ACC112 (cell line): ENCODE data around the gene IL20RB.

Source experiments
- H2AFZ ChIP-seq: fragments of 200-600 bp; sonication (generic); one replicate; pipeline ENCODE4 v1.6.0; 2017; ENCODE audit warnings: antibody characterized with exemption, low read length; ENCODE audit not compliant: unreplicated experiment
- H3K27ac ChIP-seq: fragments of 200-600 bp; sonication (generic); 2 replicates; pipeline ENCODE4 v1.5.1; 2014; ENCODE audit warnings: low read depth, mild to moderate bottlenecking, antibody characterized with exemption, low read length, moderate library complexity
- H3K27me3 ChIP-seq: fragments of 200-600 bp; sonication (generic); 2 replicates; pipeline ENCODE4 v1.6.1; 2014; ENCODE audit warnings: mild to moderate bottlenecking, antibody characterized with exemption, low read length, moderate library complexity, mixed read lengths; ENCODE audit not compliant: insufficient read depth
- H3K36me3 ChIP-seq: fragments of 200-600 bp; sonication (generic); 2 replicates; pipeline ENCODE4 v1.6.1; 2016; ENCODE audit warnings: mild to moderate bottlenecking, antibody characterized with exemption, low read length, moderate library complexity, mixed read lengths; ENCODE audit not compliant: insufficient read depth
- H3K4me1 ChIP-seq: fragments of 200-600 bp; sonication (generic); one replicate; pipeline ENCODE4 v1.6.1; 2016; ENCODE audit warnings: low read length, mixed read lengths; ENCODE audit not compliant: insufficient read depth, unreplicated experiment, control insufficient read depth
- H3K4me3 ChIP-seq: fragments of 200-600 bp; sonication (generic); 2 replicates; pipeline ENCODE4 v1.5.1; 2014; ENCODE audit warnings: mild to moderate bottlenecking, low read depth, low read length
- H3K79me2 ChIP-seq: fragments of 200-600 bp; sonication (generic); one replicate; pipeline ENCODE4 v1.6.0; 2016; ENCODE audit warnings: low read length; ENCODE audit not compliant: control insufficient read depth, unreplicated experiment, insufficient read depth

The IL20RB gene

DNA sequence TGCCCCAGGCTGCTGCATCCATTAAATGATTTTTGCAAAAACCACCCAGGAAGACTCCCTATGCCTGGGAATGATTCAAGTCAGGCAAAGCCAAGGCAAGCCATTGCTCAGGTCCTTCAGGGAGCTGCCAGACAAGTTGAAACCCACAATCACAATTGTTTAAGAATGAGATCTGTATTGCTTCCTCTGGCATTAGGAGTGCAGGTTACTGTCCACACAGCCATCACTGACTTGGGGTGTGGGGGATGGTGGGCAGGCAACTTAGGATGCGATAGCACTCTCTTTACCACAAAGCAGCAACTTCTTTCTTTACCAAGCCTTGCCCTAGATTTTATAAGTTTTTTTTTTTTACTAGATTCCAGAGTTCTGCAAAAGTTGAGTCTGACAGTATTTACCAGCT, 15.0 kb upstream of the IL20RB start:
- Histone ChIP-seq H3K4me1 (peaks cover 30% of the 10 kb centered on the region), H3K4me3 (no peak overlapping the region), H2AFZ (no peak overlapping the region), H3K79me2 (peaks cover 56% of the 10 kb centered on the region), H3K27me3 (no peaks in the 10 kb centered on the region), H3K36me3 (peaks cover 11% of the 10 kb centered on the region; the same call in 1 of the 2 replicates), H3K27ac (no peak overlapping the region)

DNA sequence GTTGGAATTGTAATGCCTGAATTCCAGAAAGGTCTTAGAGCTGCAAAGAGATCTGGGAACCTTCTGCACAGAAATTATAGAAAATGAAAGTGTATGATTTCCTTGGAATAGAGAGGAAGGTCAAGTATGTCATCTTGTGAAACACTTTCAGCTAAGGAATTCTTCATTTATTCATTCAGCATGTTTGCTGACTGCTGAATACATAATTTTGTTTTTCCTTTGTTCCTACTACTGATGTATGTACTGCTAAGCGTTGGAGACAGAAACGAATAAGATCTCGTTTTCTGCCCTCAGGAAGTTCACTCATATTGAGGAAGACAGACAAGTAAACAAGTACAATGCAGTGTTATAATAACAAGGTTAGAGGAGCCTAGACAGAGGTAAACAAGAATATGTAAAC, 14.3 kb upstream of the IL20RB start:
- Histone ChIP-seq H3K79me2 (peaks cover 55% of the 10 kb centered on the region), H3K4me3 (peak overlapping the region; percentile 50; the same call in 1 of the 2 replicates), H3K4me1 (peaks cover 24% of the 10 kb centered on the region), H2AFZ (no peak overlapping the region), H3K27ac (no peak overlapping the region), H3K27me3 (no peaks in the 10 kb centered on the region), H3K36me3 (peaks cover 11% of the 10 kb centered on the region; the same call in 1 of the 2 replicates)

DNA sequence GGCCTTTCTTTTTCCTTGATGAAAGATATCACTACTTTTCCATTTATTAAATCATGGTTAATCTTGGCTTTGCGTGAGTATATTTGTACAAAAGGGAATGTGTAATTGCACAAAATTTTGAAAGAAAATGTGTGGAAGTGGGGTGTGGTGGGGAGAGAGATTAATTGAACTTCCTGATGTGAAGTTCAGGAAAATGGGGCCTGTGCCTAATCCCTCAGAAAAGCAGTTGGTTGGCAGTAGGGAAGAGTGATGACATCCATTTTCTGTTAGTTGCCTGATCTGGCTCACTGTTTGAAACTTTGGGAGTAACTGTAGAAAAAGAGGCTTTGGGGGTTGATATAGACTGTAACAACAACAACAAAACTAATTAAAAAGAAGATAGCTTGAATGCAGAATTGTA, 10.8 kb upstream of the IL20RB start:
- Histone ChIP-seq H3K79me2 (peaks cover 29% of the 10 kb centered on the region), H3K27ac (no peak overlapping the region), H3K4me1 (peaks cover 16% of the 10 kb centered on the region), H3K36me3 (peaks cover 11% of the 10 kb centered on the region; the same call in 1 of the 2 replicates), H2AFZ (no peak overlapping the region), H3K4me3 (no peak overlapping the region), H3K27me3 (no peaks in the 10 kb centered on the region)

DNA sequence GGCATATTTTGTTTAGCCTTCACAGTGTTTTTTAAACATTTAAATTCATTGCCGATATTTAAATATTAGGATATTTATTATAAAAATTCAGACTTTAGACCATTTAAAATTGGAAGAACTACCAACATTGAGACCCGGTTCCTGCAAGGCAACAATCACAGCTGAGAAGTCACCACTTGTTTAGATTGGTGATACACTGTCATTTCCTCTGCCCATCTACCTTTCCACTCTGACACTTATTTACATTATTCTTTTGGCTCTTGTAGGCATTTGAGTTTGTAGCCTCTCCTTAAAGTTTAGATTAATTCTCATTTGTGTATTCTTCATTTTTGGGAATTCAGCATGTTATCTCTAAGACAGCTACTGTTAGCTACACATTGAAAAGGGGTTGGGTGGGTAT, 10.3 kb upstream of the IL20RB start:
- peaks cover 21% of the 10 kb centered on the region for H3K4me1 ChIP-seq
- H3K4me3 ChIP-seq: no peak overlapping the region
- no peak overlapping the region for H2AFZ ChIP-seq
- no peak overlapping the region for H3K27ac ChIP-seq
- peaks cover 24% of the 10 kb centered on the region for H3K79me2 ChIP-seq
- peaks cover 11% of the 10 kb centered on the region; the same call in 1 of the 2 replicates for H3K36me3 ChIP-seq
- no peaks in the 10 kb centered on the region for H3K27me3 ChIP-seq

DNA sequence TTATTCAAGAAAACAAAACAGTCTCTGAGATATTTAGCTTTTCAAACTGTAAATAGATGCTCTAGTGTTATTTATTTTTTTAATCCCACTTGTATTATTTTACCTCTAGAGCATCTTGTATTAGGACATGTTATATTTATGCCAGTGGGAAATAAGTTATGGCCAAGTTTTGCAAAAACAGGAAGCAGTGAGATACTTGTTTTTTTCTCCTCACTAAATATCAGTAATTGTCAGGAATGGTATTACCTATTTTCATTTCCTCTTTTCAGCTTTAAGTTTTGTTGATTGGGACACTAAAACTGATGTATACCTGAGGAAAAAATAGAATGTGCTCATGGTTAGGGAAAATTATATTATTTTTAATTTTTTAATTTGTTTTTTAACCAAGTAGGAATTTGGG, 8.6 kb upstream of the IL20RB start:
- Histone ChIP-seq H3K36me3 (peaks cover 11% of the 10 kb centered on the region; the same call in 1 of the 2 replicates), H3K79me2 (peaks cover 10% of the 10 kb centered on the region)

DNA sequence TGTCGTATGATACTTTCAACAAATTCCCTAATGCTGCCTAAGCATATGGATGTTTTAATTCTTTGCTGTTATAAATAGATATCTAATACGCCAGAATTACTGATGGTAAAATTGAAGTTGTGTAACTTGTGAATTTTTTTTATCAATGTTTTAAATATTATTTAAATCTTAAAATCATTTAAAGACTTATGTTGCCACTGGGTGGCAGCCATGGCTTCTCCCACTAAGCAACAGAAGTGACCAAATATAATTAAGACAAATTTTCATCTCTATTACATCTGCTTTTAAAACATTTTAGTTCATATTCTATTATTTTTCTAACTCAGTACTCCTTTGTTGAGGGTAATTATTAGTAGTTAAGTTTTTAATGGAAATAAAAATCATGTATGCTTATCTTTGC, 8.1 kb upstream of the IL20RB start:
- Histone ChIP-seq H3K79me2 (peaks cover 6% of the 10 kb centered on the region), H2AFZ (no peak overlapping the region)

More for the DNA sequence above, 8.6 kb upstream of the IL20RB start:
- no peak overlapping the region for H3K27ac ChIP-seq
- no peak overlapping the region for H3K4me3 ChIP-seq
- H3K27me3 ChIP-seq: no peaks in the 10 kb centered on the region
- H3K4me1 ChIP-seq: peaks cover 17% of the 10 kb centered on the region
- no peak overlapping the region for H2AFZ ChIP-seq

DNA sequence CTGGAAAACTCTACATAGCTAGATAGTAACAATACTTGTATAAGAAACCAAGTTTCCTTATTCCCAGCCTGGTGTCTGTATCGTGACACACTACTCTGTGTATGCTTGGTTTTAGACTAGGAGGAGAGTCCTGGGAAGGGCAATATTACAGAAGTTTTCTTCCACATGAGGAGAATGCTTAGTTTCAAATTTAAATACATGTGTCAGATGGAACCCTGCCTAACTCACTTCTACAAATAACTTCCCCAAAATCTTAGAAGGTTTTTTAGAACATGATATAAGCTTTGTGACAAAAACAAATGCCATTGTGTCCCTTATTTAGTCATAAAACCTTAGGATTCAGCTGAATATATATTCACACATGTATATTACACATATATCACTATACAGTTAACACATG, 7.2 kb upstream of the IL20RB start:
- peaks cover 31% of the 10 kb centered on the region for H3K4me1 ChIP-seq
- H2AFZ ChIP-seq: no peak overlapping the region
- H3K36me3 ChIP-seq: peaks cover 8% of the 10 kb centered on the region; the same call in 1 of the 2 replicates
- H3K79me2 ChIP-seq: peaks cover 3% of the 10 kb centered on the region
- no peak overlapping the region for H3K4me3 ChIP-seq
- no peaks in the 10 kb centered on the region for H3K27me3 ChIP-seq
- H3K27ac ChIP-seq: no peak overlapping the region

More for the DNA sequence above, 8.1 kb upstream of the IL20RB start:
- no peak overlapping the region for H3K4me3 ChIP-seq
- peaks cover 22% of the 10 kb centered on the region for H3K4me1 ChIP-seq
- H3K27me3 ChIP-seq: no peaks in the 10 kb centered on the region
- no peak overlapping the region for H3K27ac ChIP-seq
- peaks cover 11% of the 10 kb centered on the region; the same call in 1 of the 2 replicates for H3K36me3 ChIP-seq

DNA sequence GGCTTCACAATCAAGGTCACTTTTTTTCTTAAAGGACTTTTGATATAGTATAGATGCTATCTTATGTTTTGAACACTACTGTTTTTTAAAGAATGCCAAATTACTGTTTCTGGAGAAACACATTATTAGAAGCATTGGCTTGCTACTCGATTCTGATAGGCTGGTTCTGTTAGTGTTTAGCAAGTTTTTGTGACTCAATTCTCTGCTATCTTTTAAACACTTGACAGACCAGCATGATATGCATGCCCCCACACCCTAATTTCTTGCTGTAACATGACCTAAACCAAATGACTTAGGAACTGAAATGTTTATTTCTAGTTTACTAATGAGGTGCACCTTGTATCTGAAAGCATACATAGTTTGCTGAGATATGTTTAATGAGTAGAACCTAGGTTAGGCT, 5.5 kb upstream of the IL20RB start:
- no peaks in the 10 kb centered on the region for H3K27me3 ChIP-seq
- peaks cover 46% of the 10 kb centered on the region for H3K4me1 ChIP-seq
- H3K4me3 ChIP-seq: no peak overlapping the region
- no peaks in the 10 kb centered on the region for H3K79me2 ChIP-seq
- no peak overlapping the region for H3K27ac ChIP-seq
- H3K36me3 ChIP-seq: no peaks in the 10 kb centered on the region
- no peak overlapping the region for H2AFZ ChIP-seq

DNA sequence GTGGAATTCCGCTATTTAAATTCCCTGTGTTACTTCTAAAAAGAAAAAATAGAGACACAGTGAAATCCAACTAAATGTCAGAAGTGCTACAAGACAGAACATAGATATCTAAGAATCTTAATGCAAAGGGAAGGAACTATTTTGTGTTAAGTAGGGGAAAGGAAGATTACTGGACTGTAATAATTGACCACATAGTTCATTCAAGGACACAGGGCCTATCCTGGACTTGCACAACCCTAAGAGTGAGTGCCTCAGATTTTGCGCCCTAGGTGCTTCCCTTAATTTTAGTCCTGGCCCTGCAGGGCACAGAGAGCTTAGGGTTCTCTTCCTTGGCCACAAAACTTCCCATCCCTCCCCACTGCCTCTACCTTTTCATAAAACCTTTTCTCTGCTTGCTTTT, 3.5 kb upstream of the IL20RB start:
- no peak overlapping the region for H2AFZ ChIP-seq
- peaks cover 51% of the 10 kb centered on the region for H3K4me1 ChIP-seq
- no peaks in the 10 kb centered on the region for H3K27me3 ChIP-seq
- no peak overlapping the region for H3K27ac ChIP-seq
- no peaks in the 10 kb centered on the region for H3K79me2 ChIP-seq
- H3K36me3 ChIP-seq: 0 out of 2 replicates have a peak, but pooled peaks cover 3% of the 10 kb centered on the region
- no peak overlapping the region for H3K4me3 ChIP-seq

DNA sequence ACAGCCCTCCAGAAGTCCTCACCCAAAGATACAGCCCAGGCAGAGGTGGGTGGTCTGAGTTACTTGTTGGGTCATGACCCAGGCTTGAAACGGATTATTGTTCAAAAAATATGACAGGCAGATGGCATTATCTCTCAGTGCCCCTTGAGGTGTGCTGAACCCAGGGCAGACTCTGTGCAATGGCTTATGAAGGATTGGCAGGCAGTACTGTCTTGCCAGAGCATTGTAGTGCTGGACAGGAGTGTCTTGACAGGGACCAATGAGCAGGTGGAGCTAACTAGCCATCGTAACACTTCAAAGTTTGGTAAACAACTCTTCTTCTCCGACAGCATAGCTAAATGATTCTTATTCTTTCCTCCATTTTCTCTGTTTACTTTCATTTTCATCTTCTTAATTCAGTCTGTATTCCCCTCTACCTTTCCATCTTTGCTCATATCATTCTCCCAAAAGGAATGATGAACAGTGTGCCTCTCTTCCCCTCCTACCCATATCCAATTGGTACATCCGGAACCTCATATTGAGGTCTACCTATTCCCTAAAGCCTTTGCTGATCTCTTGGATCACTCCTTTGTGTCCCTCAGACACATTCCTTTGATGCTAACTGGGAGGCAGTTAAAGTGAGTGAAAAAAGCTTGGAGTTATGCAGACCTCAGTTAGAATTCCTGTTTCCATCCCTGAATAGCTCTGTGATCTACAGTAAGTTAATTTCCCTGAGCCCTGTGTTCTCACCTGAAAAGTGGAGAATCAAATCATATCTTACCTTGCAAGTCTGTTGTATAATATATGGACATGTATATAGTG, 2.6 kb upstream of the IL20RB start:
- peak overlapping the region; percentile 61 for H3K27ac ChIP-seq

DNA sequence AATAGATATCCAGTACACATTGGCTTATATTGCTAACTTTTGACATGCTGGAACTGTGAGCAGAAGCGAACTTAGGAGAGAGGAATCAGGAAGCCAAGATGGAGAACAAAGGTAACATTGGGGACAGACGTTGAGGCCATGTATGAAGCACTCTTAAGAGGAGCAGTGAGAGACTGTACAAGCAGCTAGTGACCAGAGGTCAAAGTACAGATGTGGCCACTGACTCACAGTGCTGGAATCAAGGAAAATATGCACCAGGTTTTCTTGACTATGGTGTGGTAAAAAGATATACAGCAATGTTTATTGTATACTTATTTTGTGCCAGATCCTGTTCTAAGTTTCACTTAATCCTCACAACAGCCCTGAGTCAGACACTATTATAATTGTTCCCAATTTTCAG, 2.0 kb upstream of the IL20RB start:
- peak overlapping the region; percentile 30; the same call in 1 of the 2 replicates for H3K4me3 ChIP-seq
- H3K36me3 ChIP-seq: 0 out of 2 replicates have a peak, but pooled peaks cover 6% of the 10 kb centered on the region
- no peak overlapping the region for H2AFZ ChIP-seq
- H3K27me3 ChIP-seq: no peaks in the 10 kb centered on the region
- no peaks in the 10 kb centered on the region for H3K79me2 ChIP-seq
- H3K27ac ChIP-seq: peak overlapping the region; percentile 61
- H3K4me1 ChIP-seq: peaks cover 56% of the 10 kb centered on the region

More for the DNA sequence above, 2.6 kb upstream of the IL20RB start:
- Histone ChIP-seq H3K4me1 (peaks cover 51% of the 10 kb centered on the region), H3K79me2 (no peaks in the 10 kb centered on the region), H3K27me3 (no peaks in the 10 kb centered on the region), H2AFZ (no peak overlapping the region), H3K4me3 (peak overlapping the region; percentile 30; the same call in 1 of the 2 replicates), H3K36me3 (0 out of 2 replicates have a peak, but pooled peaks cover 6% of the 10 kb centered on the region)
